Sigmoid colon (tissue), 4 donors: ENCODE data around the gene IGLL5.

Experiments
- CTCF ChIP-seq, 4 experiments: fragments of 450-650 bp in 3 of 4; fragments of 200-600 bp in 1 of 4; IDR thresholded peaks; one replicate each; pipeline ENCODE4 v1.5.1; 2016 to 2019; ENCODE audit warnings: antibody characterized with exemption in 4 of 4, mild to moderate bottlenecking in 3 of 4, moderate library complexity in 2 of 4
- EP300 ChIP-seq, 4 donors: sonication (generic); formaldehyde crosslinking; IDR thresholded peaks; one replicate each; pipeline ENCODE4 v1.6.1; 2017; ENCODE audit warnings: antibody characterized with exemption in 4 of 4
- POLR2A ChIP-seq, 2 donors: fragments of 450-650 bp; IDR thresholded peaks; one replicate each; pipeline ENCODE4 v1.6.1; 2016; ENCODE audit warnings: antibody characterized with exemption in 2 of 2, mild to moderate bottlenecking in 2 of 2, moderate library complexity in 2 of 2

GRCh38 chr22:22896601-22897000 is 9.0 kb downstream of the IGLL5 start:
- TF ChIP-seq POLR2A (IDR thresholded peaks at IDR 0.05) (no peak), CTCF (IDR thresholded peaks at IDR 0.05) (no peak), EP300 (IDR thresholded peaks at IDR 0.05) (no peak)
